GM12878 (cell line): ENCODE measurements around the gene RAB6D.

Source experiments
- EP300 ChIP-seq, 2 experiments: fragments of 150-350 bp in 1 of 2; IDR thresholded peaks; 2 replicates each; pipeline ENCODE4 v1.6.1; 2011 to 2012; ENCODE audit warnings: low read depth in 2 of 2, low read length in 2 of 2, borderline replicate concordance in 1 of 2, improper control_type of control experiment in 1 of 2, inconsistent platforms in 1 of 2; ENCODE audit not compliant: control insufficient read depth in 1 of 2
- MTA3 ChIP-seq: IDR thresholded peaks from 2 replicates; pipeline ENCODE4 v1.6.1; 2012; ENCODE audit warnings: low read length, inconsistent platforms, borderline replicate concordance

GRCh38 chr2:131365452-131365851, 1.5 kb upstream of the RAB6D start:
- TF ChIP-seq EP300 (IDR thresholded peaks at IDR 0.05; ENCODE audit: borderline replicate concordance in 1 of 2, control insufficient read depth in 1 of 2, low read depth in 2 of 2, low read length in 2 of 2) (no peak), MTA3 (no peak)
